ENCODE results near the gene ZP3.
"Not testable (repeated sequence)": the region's sequence is repeated elsewhere in the genome, so short reads cannot be mapped to it uniquely, and the experiment has no call there.

ZP3 gene

GRCh38 chr7:76393116-76394031, 31.4 kb upstream of the ZP3 start:
- Histone ChIP-seq H3K36me3 (ENCODE audit: control insufficient read depth in 1 of 2, insufficient read depth in 2 of 2, low read length in 2 of 2) (no peaks in the 10 kb centered on the region), H3K9me3 (ENCODE audit: control insufficient read depth in 1 of 2, low read length in 2 of 2) (no peaks in the 10 kb centered on the region), H3K4me1 (ENCODE audit: control insufficient read depth in 1 of 2, insufficient read depth in 2 of 2, low read length in 2 of 2) (peaks cover 12 to 28% of the 10 kb centered on the region in 2 donors), H3K4me3 (ENCODE audit: low read depth in 1 of 2, low read length in 2 of 2) (peak overlapping the region; percentile 65 to 80), H3K27ac (ENCODE audit: low read length) (peak overlapping the region; percentile 85), H3K27me3 (ENCODE audit: low read depth, low read length) (no peaks in the 10 kb centered on the region)

DNA sequence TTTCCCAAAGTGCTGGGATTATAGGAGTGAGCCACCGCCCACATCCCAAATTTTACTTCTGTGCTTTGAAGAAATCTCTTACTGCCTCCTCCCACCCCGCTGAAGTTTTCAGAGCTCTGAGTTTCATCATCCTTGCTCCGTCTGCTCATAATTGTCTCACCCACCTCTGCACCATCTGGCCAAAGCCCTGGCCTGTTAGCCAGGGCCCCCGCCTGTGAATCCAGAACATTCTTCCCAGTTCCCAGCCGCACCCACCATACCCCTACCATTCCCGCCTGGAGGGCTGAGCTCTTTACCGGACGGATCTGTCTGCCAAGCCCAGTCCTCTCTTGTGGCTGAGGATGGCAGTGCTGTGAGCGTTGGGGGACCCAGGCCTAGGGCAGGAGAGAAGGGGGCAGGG, 29.8 kb upstream of the ZP3 start:
- no peak overlapping the region for H3K27ac ChIP-seq (ENCODE audit: low read length)
- no peak overlapping the region for H3K4me3 ChIP-seq (ENCODE audit: low read depth in 1 of 2, low read length in 2 of 2)
- H3K27me3 ChIP-seq (ENCODE audit: low read depth, low read length), result no peaks in the 10 kb centered on the region
- H3K36me3 ChIP-seq (ENCODE audit: control insufficient read depth in 1 of 2, insufficient read depth in 2 of 2, low read length in 2 of 2), result no peaks in the 10 kb centered on the region
- H3K9me3 ChIP-seq (ENCODE audit: control insufficient read depth in 1 of 2, low read length in 2 of 2), result no peaks in the 10 kb centered on the region
- H3K4me1 ChIP-seq (ENCODE audit: control insufficient read depth in 1 of 2, insufficient read depth in 2 of 2, low read length in 2 of 2), result peaks cover 8 to 21% of the 10 kb centered on the region in 2 donors

- H3K27ac ChIP-seq (ENCODE audit: low read length); H3K9me3 ChIP-seq (ENCODE audit: control insufficient read depth in 1 of 2, low read length in 2 of 2); H3K36me3 ChIP-seq (ENCODE audit: control insufficient read depth in 1 of 2, insufficient read depth in 2 of 2, low read length in 2 of 2); H3K4me3 ChIP-seq (ENCODE audit: low read depth in 1 of 2, low read length in 2 of 2); H3K27me3 ChIP-seq (ENCODE audit: low read depth, low read length): not testable (repeated sequence)
- peaks cover 8 to 21% of the 10 kb centered on the region in 2 donors for H3K4me1 ChIP-seq (ENCODE audit: control insufficient read depth in 1 of 2, insufficient read depth in 2 of 2, low read length in 2 of 2)
Measured at GRCh38 chr7:76395605-76395964, 29.2 kb upstream of the ZP3 start.

DNA sequence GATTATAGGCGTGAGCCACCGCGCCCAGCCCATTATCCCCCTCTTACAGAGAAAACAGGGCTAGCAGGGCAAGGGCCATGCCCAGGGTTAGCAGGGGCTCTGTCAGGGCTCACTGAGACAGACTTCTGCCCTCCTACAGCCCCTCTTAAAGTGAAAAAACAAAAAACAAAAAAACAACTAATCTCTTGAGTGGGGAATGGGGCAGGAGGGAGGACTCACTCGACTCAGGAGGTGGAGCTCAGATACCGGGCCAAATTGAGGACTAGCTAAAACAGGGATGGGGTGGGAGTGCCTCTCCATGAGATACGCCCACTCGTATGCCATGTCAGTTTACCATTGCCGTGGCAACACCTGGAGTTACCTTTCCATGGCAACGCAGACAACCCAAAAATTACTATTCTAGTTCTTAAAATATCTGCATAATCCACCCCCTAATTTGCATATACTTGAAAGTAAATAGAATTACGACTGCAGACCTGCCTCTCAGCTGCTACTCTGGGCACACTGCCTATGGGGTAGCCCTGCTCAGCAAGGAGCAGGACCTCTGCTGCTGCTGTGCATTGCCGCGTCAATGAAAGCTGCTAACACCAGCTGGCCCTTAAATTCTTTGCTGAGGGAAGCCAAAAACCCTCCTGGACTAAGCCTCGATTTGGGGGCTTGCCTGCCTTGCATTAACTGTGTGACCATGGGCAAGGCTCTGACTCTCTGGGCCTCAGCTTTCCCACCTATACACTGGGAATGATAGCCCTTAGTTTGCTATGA, 28.6 kb upstream of the ZP3 start:
- Histone ChIP-seq H3K27ac (ENCODE audit: low read length) (no peak overlapping the region), H3K27me3 (ENCODE audit: low read depth, low read length) (no peaks in the 10 kb centered on the region), H3K4me1 (ENCODE audit: control insufficient read depth in 1 of 2, insufficient read depth in 2 of 2, low read length in 2 of 2) (peaks cover 8 to 21% of the 10 kb centered on the region in 2 donors), H3K9me3 (ENCODE audit: control insufficient read depth in 1 of 2, low read length in 2 of 2) (no peaks in the 10 kb centered on the region), H3K4me3 (ENCODE audit: low read depth in 1 of 2, low read length in 2 of 2) (no peak overlapping the region), H3K36me3 (ENCODE audit: control insufficient read depth in 1 of 2, insufficient read depth in 2 of 2, low read length in 2 of 2) (no peaks in the 10 kb centered on the region)

GRCh38 chr7:76396864-76397263, 27.9 kb upstream of the ZP3 start:
- H3K27ac ChIP-seq (ENCODE audit: low read length), result no peak overlapping the region
- no peaks in the 10 kb centered on the region for H3K9me3 ChIP-seq (ENCODE audit: control insufficient read depth in 1 of 2, low read length in 2 of 2)
- no peaks in the 10 kb centered on the region for H3K36me3 ChIP-seq (ENCODE audit: control insufficient read depth in 1 of 2, insufficient read depth in 2 of 2, low read length in 2 of 2)
- H3K27me3 ChIP-seq (ENCODE audit: low read depth, low read length), result no peaks in the 10 kb centered on the region
- H3K4me3 ChIP-seq (ENCODE audit: low read depth in 1 of 2, low read length in 2 of 2), result peak overlapping the region in 1 of 2 donors; percentile 68
- H3K4me1 ChIP-seq (ENCODE audit: control insufficient read depth in 1 of 2, insufficient read depth in 2 of 2, low read length in 2 of 2), result peaks cover 8 to 21% of the 10 kb centered on the region in 2 donors

DNA sequence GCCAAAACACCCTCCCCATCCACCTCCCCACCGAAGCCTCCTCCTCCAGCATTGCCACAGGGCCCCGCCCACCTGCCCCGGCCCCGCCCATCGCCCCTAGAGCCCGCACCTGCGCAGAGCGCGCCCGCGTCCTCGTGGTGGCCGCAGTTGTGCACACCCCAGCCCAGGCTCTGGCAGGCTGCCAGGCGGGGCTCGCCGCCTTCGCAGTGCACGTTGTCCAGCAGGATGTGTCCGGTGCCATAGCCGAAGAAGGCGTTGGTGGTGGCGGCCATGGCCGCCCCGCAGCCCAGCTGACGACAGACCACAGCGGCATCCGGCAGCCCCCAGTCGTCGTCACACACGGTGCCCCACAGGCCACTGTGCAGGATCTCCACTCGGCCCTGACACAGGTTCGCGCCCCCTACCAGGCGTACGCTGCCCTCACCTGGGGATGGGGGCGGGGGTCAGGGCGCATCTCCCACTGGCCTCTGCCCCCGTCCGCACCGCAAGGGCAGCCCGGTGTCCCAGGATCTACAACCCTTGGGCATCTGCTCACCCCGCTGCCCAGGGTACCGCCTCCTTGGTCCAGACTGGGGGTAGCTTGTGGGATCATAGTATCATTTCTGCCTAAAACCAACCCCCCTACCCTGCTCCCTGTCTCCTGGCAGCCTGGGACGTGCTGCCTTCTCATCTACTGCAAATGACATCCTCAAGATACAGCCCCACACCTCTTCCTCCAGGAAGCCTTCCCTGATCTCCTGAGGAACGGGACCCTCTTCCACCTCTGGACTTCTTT, 27.2 kb upstream of the ZP3 start:
- no peaks in the 10 kb centered on the region for H3K27me3 ChIP-seq (ENCODE audit: low read depth, low read length)
- peaks cover 8 to 20% of the 10 kb centered on the region in 2 donors for H3K4me1 ChIP-seq (ENCODE audit: control insufficient read depth in 1 of 2, insufficient read depth in 2 of 2, low read length in 2 of 2)
- no peaks in the 10 kb centered on the region for H3K36me3 ChIP-seq (ENCODE audit: control insufficient read depth in 1 of 2, insufficient read depth in 2 of 2, low read length in 2 of 2)
- H3K4me3 ChIP-seq (ENCODE audit: low read depth in 1 of 2, low read length in 2 of 2), result peak overlapping the region; percentile 47 to 68
- H3K27ac ChIP-seq (ENCODE audit: low read length), result no peak overlapping the region
- H3K9me3 ChIP-seq (ENCODE audit: control insufficient read depth in 1 of 2, low read length in 2 of 2), result no peaks in the 10 kb centered on the region

- H3K4me3 ChIP-seq (ENCODE audit: low read depth in 1 of 2, low read length in 2 of 2), result no peak overlapping the region
- H3K27ac ChIP-seq (ENCODE audit: low read length), result no peak overlapping the region
- H3K27me3 ChIP-seq (ENCODE audit: low read depth, low read length), result no peaks in the 10 kb centered on the region
- H3K9me3 ChIP-seq (ENCODE audit: control insufficient read depth in 1 of 2, low read length in 2 of 2), result no peaks in the 10 kb centered on the region
- H3K36me3 ChIP-seq (ENCODE audit: control insufficient read depth in 1 of 2, insufficient read depth in 2 of 2, low read length in 2 of 2), result no peaks in the 10 kb centered on the region
- peaks cover 5 to 10% of the 10 kb centered on the region in 2 donors for H3K4me1 ChIP-seq (ENCODE audit: control insufficient read depth in 1 of 2, insufficient read depth in 2 of 2, low read length in 2 of 2)
Measured at GRCh38 chr7:76400248-76400647, 24.5 kb upstream of the ZP3 start.

DNA sequence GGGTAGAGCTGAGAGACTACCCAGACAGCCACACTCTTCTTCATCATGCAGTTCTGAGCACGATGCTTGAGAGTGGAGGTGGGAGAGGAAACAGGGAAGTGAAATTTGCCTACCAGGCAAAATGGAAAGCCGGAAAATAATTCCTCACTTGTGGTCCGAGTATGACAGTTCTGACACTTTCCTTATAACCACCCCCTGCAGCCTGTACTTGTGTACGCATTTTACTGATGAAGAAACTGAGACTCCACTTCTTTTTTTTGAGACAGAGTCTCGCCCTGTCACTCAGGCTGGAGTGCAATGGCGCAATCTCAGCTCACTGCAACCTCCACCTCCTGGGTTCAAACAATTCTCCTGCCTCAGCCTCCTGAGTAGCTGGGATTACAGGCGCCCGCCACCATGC, 21.7 kb upstream of the ZP3 start:
- not testable (repeated sequence) for H3K4me1 ChIP-seq (ENCODE audit: control insufficient read depth in 1 of 2, insufficient read depth in 2 of 2, low read length in 2 of 2); H3K4me3 ChIP-seq (ENCODE audit: low read depth in 1 of 2, low read length in 2 of 2); H3K27me3 ChIP-seq (ENCODE audit: low read depth, low read length); H3K27ac ChIP-seq (ENCODE audit: low read length); H3K36me3 ChIP-seq (ENCODE audit: control insufficient read depth in 1 of 2, insufficient read depth in 2 of 2, low read length in 2 of 2); H3K9me3 ChIP-seq (ENCODE audit: control insufficient read depth in 1 of 2, low read length in 2 of 2)

DNA sequence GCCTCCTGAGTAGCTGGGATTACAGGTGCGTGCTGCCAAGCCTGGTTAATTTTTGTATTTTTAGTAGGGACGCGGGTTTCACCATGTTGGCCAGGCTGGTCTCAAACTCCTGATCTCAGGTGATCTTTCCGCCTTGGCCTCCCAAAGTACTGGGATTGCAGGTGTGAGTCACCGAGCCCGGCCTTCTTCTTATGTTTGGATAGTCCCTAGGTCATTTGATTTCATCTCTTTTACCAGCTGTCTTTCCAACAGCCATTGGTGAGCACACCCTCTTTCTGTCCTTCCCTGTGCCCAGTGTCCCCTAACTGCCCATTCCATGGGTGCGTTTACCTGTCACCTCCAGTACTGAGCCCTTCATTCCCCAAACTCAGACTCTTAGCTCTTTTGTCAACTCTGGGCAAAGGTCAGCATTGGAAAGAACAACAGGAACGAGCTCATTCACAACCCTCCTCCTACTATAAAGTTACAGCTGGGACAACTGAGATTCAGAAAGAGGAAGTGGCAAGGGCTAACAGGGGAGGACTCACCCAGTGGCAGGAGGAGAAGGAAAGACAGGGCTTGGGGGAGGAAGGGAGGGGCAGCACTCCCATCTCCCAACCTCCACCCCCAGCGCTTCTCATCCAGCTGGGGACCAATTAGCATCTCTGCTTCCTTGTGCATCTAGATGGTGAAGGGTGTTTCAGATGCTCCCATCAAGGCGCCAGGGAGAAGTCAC, 20.8 kb upstream of the ZP3 start:
- Histone ChIP-seq H3K36me3 (ENCODE audit: control insufficient read depth in 1 of 2, insufficient read depth in 2 of 2, low read length in 2 of 2) (no peaks in the 10 kb centered on the region), H3K27me3 (ENCODE audit: low read depth, low read length) (no peaks in the 10 kb centered on the region), H3K27ac (ENCODE audit: low read length) (peak overlapping the region; percentile 40), H3K4me3 (ENCODE audit: low read depth in 1 of 2, low read length in 2 of 2) (no peak overlapping the region), H3K9me3 (ENCODE audit: control insufficient read depth in 1 of 2, low read length in 2 of 2) (no peaks in the 10 kb centered on the region), H3K4me1 (ENCODE audit: control insufficient read depth in 1 of 2, insufficient read depth in 2 of 2, low read length in 2 of 2) (no peaks in the 10 kb centered on the region)

DNA sequence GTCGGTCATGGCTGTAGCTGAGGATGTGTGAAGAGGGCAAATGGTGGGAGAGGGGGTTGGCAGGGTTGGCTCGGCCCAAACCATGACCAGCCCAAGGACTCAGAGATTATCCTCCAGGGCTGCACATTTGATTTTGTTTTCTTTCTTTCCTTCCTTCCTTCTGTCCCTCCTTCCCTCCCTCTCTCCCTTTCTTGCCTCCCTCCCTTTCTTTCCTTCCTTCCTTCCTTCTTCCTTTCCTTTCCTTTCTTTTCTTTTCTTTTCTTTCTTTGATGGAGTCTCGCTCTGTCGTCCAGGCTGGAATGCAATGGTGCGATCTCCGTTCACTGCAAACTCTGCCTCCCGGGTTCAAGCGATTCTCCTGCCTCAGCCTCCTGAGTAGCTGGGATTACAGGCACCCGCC, 19.0 kb upstream of the ZP3 start:
- H3K36me3 ChIP-seq (ENCODE audit: control insufficient read depth in 1 of 2, insufficient read depth in 2 of 2, low read length in 2 of 2), result no peaks in the 10 kb centered on the region
- H3K4me1 ChIP-seq (ENCODE audit: control insufficient read depth in 1 of 2, insufficient read depth in 2 of 2, low read length in 2 of 2), result no peaks in the 10 kb centered on the region
- H3K27ac ChIP-seq (ENCODE audit: low read length), result no peak overlapping the region
- H3K9me3 ChIP-seq (ENCODE audit: control insufficient read depth in 1 of 2, low read length in 2 of 2), result no peaks in the 10 kb centered on the region
- no peaks in the 10 kb centered on the region for H3K27me3 ChIP-seq (ENCODE audit: low read depth, low read length)
- H3K4me3 ChIP-seq (ENCODE audit: low read depth in 1 of 2, low read length in 2 of 2), result no peak overlapping the region
